GM11168 (cell line): Measurements from ENCODE around the gene NOX5.
"Not testable (repeated sequence)": the region's sequence is repeated elsewhere in the genome, so short reads cannot be mapped to it uniquely, and the experiment has no call there.

ENCODE experiments used
- in situ Hi-C: fragments of 300-500 bp; cut with MboI; formaldehyde crosslinking; loops from one replicate; pipeline ENCODE4 v1.12.0; 2022; ENCODE audit warnings: low sequenced_read_pairs; ENCODE audit not compliant: unreplicated experiment

NOX5 gene, protein sequence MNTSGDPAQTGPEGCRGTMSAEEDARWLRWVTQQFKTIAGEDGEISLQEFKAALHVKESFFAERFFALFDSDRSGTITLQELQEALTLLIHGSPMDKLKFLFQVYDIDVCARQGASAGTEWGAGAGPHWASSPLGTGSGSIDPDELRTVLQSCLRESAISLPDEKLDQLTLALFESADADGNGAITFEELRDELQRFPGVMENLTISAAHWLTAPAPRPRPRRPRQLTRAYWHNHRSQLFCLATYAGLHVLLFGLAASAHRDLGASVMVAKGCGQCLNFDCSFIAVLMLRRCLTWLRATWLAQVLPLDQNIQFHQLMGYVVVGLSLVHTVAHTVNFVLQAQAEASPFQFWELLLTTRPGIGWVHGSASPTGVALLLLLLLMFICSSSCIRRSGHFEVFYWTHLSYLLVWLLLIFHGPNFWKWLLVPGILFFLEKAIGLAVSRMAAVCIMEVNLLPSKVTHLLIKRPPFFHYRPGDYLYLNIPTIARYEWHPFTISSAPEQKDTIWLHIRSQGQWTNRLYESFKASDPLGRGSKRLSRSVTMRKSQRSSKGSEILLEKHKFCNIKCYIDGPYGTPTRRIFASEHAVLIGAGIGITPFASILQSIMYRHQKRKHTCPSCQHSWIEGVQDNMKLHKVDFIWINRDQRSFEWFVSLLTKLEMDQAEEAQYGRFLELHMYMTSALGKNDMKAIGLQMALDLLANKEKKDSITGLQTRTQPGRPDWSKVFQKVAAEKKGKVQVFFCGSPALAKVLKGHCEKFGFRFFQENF

GRCh38 chr15:69014454-69014853 is at the start of gene NOX5:
NOX5 (plus strand) TSS chr15:69014695; CDS start chr15:69014736, 41 bp downstream.
- in situ Hi-C loops, result no loop called here

DNA sequence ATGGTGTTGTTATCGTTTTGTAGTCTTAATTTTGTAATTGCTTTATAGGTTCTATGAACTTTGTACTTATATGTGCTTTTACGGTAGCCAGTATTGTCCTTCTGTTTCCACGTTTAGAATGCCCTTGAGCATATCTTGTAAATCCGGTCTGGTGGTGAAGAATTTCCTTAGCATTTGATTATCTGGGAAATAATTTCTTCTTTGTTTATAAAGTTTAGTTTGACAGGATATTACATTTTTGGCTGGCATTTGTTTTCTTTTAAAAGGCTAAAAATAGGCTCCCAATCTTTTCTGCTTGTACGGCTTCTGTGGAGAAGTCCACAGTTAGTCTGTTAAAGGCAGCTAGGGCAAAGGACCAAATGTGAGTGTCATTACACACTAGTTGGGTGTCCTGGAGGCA is 47.5 kb upstream of the NOX5 start:
- in situ Hi-C loops, result no loop called here

DNA sequence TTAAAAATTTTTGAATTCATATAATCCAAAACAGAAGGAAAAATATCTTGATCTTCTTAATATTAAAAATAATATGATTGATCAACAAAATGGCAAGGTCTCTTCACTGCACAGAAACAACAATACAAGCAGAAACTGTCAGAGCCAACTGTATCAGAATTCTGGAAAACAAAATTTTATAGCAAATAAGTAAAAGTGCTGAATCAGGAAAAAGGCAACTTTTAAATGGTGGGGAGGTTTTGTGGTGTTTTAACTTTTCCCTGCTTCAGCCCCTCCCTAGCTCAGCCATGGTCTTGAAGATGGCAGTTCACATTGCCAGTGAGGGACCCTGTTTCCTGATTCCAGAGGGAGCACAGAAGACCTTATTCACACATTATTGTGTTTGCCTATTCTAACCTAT is 46.5 kb upstream of the NOX5 start:
- in situ Hi-C loops, result no loop called here

DNA sequence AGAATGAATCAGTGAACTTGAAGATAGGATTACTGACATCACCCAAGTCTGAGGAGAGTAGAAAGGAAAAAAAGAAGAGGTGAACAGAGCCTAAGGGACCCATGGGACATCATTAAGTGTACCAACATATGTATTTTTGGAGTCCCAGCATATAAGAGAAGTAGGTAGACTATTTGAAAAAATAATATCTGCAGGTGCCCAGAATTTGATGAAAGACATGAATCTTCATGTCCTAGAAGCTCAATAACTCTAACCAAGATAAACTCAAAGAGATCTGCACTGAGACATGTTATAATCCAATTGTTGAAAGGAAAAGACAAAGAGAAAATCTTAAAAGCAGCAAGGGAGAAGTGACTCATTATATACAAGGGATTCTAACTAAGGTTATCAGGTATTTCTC is 45.2 kb upstream of the NOX5 start:
- in situ Hi-C loops, result no loop called here

DNA sequence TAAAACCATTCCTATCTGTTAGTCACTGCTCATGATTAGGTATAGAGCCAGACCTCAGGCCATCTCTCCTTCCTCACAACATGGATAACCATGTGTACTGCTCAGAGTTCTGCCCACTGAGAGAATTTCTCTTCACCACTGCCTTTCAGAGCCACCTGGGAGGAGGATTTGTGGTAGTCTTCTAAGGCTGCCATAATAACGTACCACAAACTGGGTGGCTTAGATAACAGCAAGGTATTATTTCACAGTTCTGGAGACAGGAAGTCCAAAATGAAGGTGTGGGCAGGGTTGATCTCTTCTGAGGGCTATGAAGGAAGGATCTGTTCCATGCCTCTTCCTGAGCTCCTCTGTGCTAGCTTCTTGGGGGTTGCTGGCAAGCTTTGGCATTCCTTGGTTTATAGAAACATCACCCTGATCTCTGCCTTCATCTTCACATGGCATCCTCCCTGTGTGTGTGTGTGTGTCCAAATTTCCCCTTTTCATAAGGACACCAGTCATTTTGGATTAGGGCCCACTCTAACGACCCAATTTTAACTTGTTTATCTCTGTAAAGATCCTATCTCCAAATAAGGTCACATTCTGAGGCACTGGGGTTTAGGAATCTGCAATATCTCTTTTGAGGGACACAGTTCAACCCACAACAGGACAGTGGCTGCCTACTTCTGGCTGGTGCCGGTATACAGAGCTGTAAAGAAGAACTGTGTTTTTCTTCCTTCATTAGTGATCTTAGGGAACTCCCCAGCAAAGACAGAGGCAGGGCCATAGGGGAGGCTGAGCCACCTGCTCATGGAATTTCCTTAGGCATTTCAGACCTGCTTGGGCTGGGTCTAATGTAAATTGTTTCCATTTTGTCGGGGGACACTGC is 42.1 kb upstream of the NOX5 start:
- in situ Hi-C loops, result no loop called here

DNA sequence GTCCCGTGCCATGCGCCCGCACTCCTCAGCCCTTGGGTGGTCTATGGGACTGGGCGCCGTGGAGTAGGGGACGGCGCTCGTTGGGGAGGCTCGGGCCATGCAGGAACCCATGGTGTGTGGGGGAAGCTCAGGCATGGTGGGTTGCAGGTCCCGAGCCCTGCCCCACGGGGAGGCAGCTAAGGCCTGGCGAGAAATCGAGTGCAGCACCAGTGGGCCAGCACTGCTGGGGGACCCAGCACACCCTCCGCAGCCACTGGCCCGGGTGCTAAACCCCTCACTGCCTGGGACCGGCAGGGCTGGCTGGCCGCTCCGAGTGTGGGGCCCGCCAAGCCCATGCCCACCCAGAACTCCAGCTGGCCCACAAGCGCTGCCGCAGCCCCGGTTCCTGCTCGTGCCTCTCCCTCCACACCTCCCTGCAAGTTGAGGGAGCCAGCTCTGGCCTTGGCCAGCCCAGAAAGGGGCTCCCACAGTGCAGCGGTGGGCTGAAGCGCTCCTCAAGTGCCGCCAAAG is 38.8 kb upstream of the NOX5 start:
- in situ Hi-C loops, result not testable (repeated sequence)

DNA sequence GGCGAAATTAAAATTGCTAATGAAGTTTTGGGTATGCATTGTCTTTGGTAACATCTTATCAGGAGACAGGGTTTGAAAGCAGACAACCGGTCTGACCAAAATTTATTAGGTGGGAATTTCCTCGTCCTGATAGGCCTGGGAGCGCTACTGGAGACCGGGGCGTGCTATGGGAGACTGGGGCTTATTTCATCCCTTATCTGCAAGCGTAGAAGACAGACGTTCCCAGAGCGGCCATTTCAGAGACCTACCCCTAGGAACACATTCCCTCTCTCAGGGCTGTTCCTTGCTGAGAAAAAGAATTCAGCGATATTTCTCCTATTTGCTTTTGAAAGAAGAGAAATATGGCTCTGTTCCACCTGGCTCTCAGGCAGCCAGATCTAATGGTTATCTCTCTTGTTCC is 37.1 kb upstream of the NOX5 start:
- in situ Hi-C loops, result not testable (repeated sequence)

DNA sequence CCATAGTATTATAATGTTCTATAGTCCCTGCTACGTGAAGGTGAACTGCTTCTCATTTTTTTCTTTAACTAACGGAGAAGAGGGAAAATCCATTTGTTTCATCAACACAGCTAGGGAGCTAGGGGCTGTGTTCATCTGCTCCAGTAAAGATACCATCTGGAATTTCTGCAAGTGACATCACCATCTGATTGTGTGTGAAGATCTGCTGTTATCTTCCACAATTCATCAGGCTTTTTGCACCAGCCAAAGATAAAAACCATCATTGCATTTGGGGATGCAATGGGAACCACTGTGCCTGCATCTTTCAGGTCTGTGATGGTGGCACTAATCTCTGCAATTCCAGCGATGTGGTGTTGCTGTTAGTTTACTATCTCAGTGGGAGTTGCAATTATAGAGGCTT is 35.5 kb upstream of the NOX5 start:
- in situ Hi-C loops, result no loop called here

GRCh38 chr15:68979816-68980215 is 34.7 kb upstream of the NOX5 start:
- in situ Hi-C loops, result no loop called here

DNA sequence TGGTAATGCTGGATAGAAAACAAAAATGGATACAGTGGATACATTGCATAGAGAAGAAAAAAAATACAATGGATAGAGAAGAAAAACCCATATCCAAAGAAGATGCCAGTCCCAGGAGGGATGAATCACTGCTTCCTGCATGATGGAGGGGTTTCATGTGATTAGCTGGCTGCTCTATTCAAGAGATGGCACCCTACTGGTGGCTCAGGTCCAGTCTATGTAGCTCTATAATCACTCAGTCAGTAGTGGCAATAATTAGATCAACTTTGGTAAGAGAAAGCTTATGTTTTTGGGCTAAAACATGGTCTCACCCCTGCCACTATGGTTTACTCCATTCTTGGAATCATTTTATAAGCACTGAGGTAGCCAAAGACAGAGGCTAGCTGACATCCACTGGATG is 33.7 kb upstream of the NOX5 start:
- in situ Hi-C loops, result no loop called here

DNA sequence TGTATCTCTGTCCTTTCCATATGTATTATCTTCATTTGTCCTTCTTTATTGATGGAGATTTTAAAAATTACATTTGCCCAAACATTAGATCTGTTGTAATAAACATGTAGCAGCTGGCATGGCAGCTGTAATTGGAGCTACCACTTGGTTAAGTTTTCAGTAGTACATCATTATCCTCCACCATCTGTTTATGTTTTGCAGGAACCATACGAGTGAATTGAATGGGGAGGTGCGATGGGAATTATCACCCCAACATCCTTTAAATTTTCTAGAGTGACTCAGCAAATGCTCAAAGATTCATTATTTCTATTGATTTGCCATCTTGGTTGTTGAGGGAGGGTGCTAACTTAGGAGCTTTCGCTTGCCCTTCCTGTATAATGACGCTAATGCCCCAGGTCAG is 32.6 kb upstream of the NOX5 start:
- in situ Hi-C loops, result no loop called here

DNA sequence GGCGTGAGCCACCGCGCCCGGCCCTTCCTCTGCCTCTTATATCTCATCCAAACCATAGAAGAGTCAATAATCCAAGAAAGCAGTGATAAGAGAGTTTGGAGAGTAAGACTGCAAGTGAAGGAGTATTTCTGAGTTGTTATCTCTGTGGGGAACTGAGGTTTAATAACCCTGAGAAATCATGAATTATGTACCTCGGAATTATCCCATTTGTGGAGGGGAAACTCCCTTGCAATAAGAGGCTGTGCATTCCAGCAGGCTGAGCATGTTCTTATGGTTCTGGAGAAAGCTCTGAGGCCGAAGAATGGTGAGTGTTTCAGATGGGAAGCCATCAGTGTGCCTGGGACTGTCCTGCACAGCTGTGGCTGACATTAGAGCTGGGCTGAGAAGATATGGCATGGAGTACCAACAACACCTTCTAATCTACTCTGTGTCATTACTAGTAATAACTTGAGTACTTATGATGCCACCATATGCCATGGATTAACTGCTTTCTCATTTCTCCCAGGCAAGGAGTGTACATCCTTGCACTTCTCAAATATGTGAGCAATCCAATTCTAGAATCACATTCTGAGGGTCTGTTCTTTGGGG is 31.4 kb upstream of the NOX5 start:
- in situ Hi-C loops, result no loop called here

- in situ Hi-C loops, result no loop called here
Measured at GRCh38 chr15:68983961-68984481, 30.5 kb upstream of the NOX5 start.

DNA sequence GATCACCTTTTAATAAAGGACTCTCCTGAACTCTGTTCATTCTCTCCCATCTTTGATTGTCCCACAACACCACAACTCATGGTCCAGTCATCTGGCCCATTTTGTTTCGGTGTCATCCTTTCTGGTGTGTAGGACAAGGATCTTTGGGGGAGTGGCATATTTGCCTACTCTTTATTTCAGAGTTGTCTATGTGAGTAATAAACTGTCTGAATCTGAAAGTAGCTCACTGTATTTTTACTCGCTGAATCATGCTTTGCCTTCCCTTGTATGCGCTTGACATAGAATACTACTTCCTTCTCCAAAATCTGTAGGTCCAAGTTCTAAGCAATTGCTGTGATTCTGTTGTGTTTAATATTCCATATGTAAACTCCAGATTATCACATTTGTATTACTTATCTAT is 29.9 kb upstream of the NOX5 start:
- in situ Hi-C loops, result no loop called here

DNA sequence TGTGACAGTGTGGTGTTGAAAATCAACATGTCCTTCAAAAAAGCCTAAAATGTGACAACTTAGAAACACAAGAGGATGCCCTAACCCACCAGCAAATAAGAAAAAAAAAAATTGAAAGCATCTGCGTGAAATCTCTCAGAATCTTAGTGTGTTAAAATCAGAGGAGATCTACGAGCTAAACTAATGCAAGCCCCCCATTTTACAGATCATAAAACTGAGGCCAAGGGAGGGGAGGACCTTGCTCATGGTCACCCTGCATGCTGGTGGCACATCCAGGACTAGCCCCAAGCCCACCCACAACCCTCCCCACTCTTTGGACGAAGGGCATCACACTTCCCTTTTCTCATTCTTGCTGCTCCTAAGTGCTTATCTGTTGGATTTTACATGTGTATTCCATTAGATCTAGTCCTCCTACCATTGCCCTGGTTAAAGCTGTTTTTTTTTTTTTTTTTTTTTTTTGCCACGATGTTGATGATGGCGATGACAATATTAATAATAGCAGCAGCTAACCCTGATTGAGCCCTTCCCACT is 29.1 kb upstream of the NOX5 start:
- in situ Hi-C loops, result no loop called here

- in situ Hi-C loops, result no loop called here
Measured at GRCh38 chr15:68986322-68986721, 28.2 kb upstream of the NOX5 start.

DNA sequence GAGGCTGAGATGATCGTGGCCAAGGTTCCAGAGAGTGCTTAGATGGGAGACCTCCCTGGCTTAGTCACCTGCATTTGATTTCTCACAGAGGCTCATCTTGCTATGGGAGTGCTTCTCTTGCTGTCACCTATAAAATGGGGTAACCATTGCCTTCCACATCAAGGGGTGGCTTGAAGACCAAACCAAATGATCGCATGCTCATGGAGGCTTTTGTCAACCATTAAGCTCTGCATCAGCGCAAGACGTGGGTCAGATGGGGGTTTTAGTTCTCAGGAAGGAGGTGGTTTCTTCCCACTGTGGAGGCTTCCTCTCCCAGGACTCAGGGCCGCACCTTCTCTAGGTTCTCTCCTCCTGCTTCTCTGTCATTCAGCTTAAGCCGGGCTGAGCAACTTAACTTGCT is 27.4 kb upstream of the NOX5 start:
- in situ Hi-C loops, result no loop called here

GRCh38 chr15:68987676-68988075 is 26.8 kb upstream of the NOX5 start:
- in situ Hi-C loops, result no loop called here

DNA sequence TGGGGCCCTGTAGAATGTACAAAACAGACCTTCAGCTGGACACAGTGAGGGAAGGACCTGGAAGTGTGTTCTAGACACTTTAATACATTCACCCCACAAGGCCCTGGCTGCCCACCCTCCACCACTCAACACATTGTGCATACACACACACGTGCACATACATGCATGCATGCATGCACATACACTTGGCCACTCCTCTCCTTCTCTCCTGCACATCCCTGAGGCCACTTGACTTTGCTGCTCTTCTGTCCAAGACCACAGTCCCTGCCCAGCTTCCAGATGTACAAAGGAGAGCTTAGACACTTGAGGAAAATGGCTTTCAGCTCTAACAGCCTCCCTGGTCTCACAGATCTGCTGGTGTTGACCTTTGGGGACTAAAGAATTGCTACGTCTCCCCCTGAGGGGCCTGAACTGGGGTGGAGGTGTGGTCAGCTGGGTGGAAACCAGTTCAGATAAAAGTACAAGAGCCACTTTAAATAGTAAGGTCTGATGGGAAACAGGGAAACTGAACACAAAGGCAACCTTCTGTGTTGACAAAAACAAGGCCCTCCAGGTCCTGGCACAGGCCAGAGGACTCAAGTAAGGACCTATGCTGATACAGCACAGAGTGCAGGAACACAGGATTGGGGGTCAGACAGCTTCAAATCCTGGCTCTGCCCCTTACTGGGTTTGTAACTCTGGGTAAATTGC is 24.8 kb upstream of the NOX5 start:
- in situ Hi-C loops, result no loop called here
